HEK293 (cell line): ENCODE data around the gene DPPA5.
"Not testable (repeated sequence)": the region's sequence is repeated elsewhere in the genome, so short reads cannot be mapped to it uniquely, and the experiment has no call there.

ENCODE experiments used
- CTCF ChIA-PET: fragments of 350-600 bp; formaldehyde crosslinking; extraction: SDS; loops from one replicate; lab custom pipeline; 2021; ENCODE audit warnings: antibody characterized with exemption; lab: Yijun Ruan, JAX
- POLR2A ChIA-PET: fragments of 300-600 bp; formaldehyde crosslinking; extraction: SDS; loops from one replicate; lab custom pipeline; 2020; ENCODE audit warnings: antibody characterized with exemption, inconsistent platforms; lab: Yijun Ruan, JAX
- H3K27ac ChIP-seq: fragments of 200-500 bp; sonication (Bioruptor generic); 2 replicates; pipeline ENCODE4 v1.5.1; 2014; ENCODE audit warnings: low read depth, low read length, control low read depth, inconsistent platforms; ENCODE audit errors: extremely low read depth
- H3K36me3 ChIP-seq, 2 experiments: fragments of 200-500 bp in 1 of 2; sonication (Bioruptor generic) in 1 of 2; 1 replicate in 1 of 2; 2 replicates in 1 of 2; pipeline ENCODE4 v1.5.1; 2014 to 2017; ENCODE audit warnings: inconsistent platforms in 2 of 2, low read length in 2 of 2; ENCODE audit not compliant: control insufficient read depth in 2 of 2, insufficient read depth in 1 of 2
- H3K4me1 ChIP-seq: fragments of 200-500 bp; sonication (Bioruptor generic); 2 replicates; pipeline ENCODE4 v1.5.1; 2014; ENCODE audit warnings: mild to moderate bottlenecking, low read length, inconsistent platforms; ENCODE audit not compliant: control insufficient read depth, insufficient read depth
- H3K4me3 ChIP-seq: 2 replicates; pipeline ENCODE4 v1.5.1; 2011; ENCODE audit warnings: low read depth, mild to moderate bottlenecking, control low read depth, low read length, moderate library complexity
- H3K9me3 ChIP-seq: fragments of 200-500 bp; sonication (Bioruptor generic); 2 replicates; pipeline ENCODE4 v1.5.1; 2014; ENCODE audit warnings: low read depth, low read length, inconsistent platforms; ENCODE audit not compliant: control insufficient read depth, insufficient read depth
- ATF2 ChIP-seq: fragments of 450-650 bp; formaldehyde crosslinking; IDR thresholded peaks from 2 replicates; pipeline ENCODE4 v1.5.1; 2016; ENCODE audit warnings: missing biosample characterization, missing genetic modification characterization, low read depth
- BCL11B ChIP-seq: fragments of 450-650 bp; formaldehyde crosslinking; IDR thresholded peaks from 2 replicates; pipeline ENCODE4 v1.5.1; 2016; ENCODE audit warnings: low read depth, missing biosample characterization, missing genetic modification characterization
- CTCF ChIP-seq: fragments of 450-650 bp; formaldehyde crosslinking; IDR thresholded peaks from 2 replicates; pipeline ENCODE4 v1.5.1; 2016; ENCODE audit warnings: missing biosample characterization, missing genetic modification characterization
- INSM2 ChIP-seq: fragments of 450-650 bp; formaldehyde crosslinking; IDR thresholded peaks from 2 replicates; pipeline ENCODE4 v1.5.1; 2016; ENCODE audit warnings: missing biosample characterization, missing genetic modification characterization
- KLF7 ChIP-seq: fragments of 450-650 bp; formaldehyde crosslinking; IDR thresholded peaks from 2 replicates; pipeline ENCODE4 v1.5.1; 2016; ENCODE audit warnings: missing biosample characterization, missing genetic modification characterization, borderline replicate concordance
- MEIS1 ChIP-seq: sonication (generic); formaldehyde crosslinking; IDR thresholded peaks from 2 replicates; pipeline ENCODE4 v1.8.1; 2022; ENCODE audit warnings: missing genetic modification reagents, mild to moderate bottlenecking, borderline replicate concordance
- SCRT1 ChIP-seq: fragments of 450-650 bp; formaldehyde crosslinking; IDR thresholded peaks from 2 replicates; pipeline ENCODE4 v1.5.1; 2016; ENCODE audit warnings: missing biosample characterization, missing genetic modification characterization, borderline replicate concordance
- ZBTB1 ChIP-seq: fragments of 450-650 bp; formaldehyde crosslinking; IDR thresholded peaks from 2 replicates; pipeline ENCODE4 v1.5.1; 2016; ENCODE audit warnings: missing biosample characterization, missing genetic modification characterization
- ZBTB20 ChIP-seq: fragments of 450-650 bp; formaldehyde crosslinking; IDR thresholded peaks from 2 replicates; pipeline ENCODE4 v1.5.1; 2016; ENCODE audit warnings: missing biosample characterization, missing genetic modification characterization
- ZBTB26 ChIP-seq: fragments of 450-650 bp; formaldehyde crosslinking; optimal IDR thresholded peaks from 2 replicates; pipeline ENCODE3; 2016; ENCODE audit warnings: missing biosample characterization, mild to moderate bottlenecking, missing genetic modification characterization
- ZFP3 ChIP-seq: fragments of 450-650 bp; formaldehyde crosslinking; IDR thresholded peaks from 2 replicates; pipeline ENCODE4 v1.5.1; 2016; ENCODE audit warnings: low read depth, missing biosample characterization, missing genetic modification characterization
- ZNF146 ChIP-seq: fragments of 450-650 bp; formaldehyde crosslinking; IDR thresholded peaks from 2 replicates; pipeline ENCODE4 v1.5.1; 2016; ENCODE audit warnings: missing biosample characterization, missing genetic modification characterization
- ZNF148 ChIP-seq: fragments of 450-650 bp; formaldehyde crosslinking; IDR thresholded peaks from 2 replicates; pipeline ENCODE4 v1.5.0; 2017; ENCODE audit warnings: missing biosample characterization, missing genetic modification characterization, borderline replicate concordance
- ZNF16 ChIP-seq: fragments of 450-650 bp; formaldehyde crosslinking; IDR thresholded peaks from 2 replicates; pipeline ENCODE4 v1.5.1; 2016; ENCODE audit warnings: low read depth, missing biosample characterization, missing genetic modification characterization
- ZNF223 ChIP-seq: fragments of 450-650 bp; formaldehyde crosslinking; IDR thresholded peaks from 2 replicates; pipeline ENCODE4 v1.5.1; 2016; ENCODE audit warnings: missing biosample characterization, missing genetic modification characterization
- ZNF302 ChIP-seq: fragments of 450-650 bp; formaldehyde crosslinking; IDR thresholded peaks from 2 replicates; pipeline ENCODE4 v1.5.1; 2016; ENCODE audit warnings: missing biosample characterization, missing genetic modification characterization, low read depth
- ZNF335 ChIP-seq: fragments of 450-650 bp; formaldehyde crosslinking; conservative IDR thresholded peaks from 2 replicates; pipeline ENCODE4 v1.5.1; 2016; ENCODE audit warnings: missing biosample characterization, missing genetic modification characterization
- ZNF488 ChIP-seq: fragments of 450-650 bp; formaldehyde crosslinking; IDR thresholded peaks from 2 replicates; pipeline ENCODE4 v1.5.1; 2016; ENCODE audit warnings: missing biosample characterization, missing genetic modification characterization
- ZSCAN23 ChIP-seq: fragments of 450-650 bp; formaldehyde crosslinking; IDR thresholded peaks from 2 replicates; pipeline ENCODE4 v1.5.1; 2016; ENCODE audit warnings: missing biosample characterization, missing genetic modification characterization

Gene DPPA5

GRCh38 chr6:73323323-73323722 is 30.8 kb downstream of the DPPA5 start:
- Histone ChIP-seq H3K4me3 (no peak overlapping the region), H3K4me1 (no peaks in the 10 kb centered on the region), H3K36me3 (no peaks in the 10 kb centered on the region), H3K27ac (no peak overlapping the region), H3K9me3 (no peaks in the 10 kb centered on the region)
- TF ChIP-seq ZBTB26 (tag by site-specific recombination), result no peak
- no peak for TF ChIP-seq ZNF148 (tag by site-specific recombination)
- TF ChIP-seq ZBTB1, result no peak
- TF ChIP-seq KLF7 (tag by site-specific recombination), result no peak
- no peak for TF ChIP-seq MEIS1 (CRISPR knock-in tag)
- no peak for TF ChIP-seq ZNF223 (tag by site-specific recombination)
- no peak for TF ChIP-seq ZFP3 (tag by site-specific recombination)
- no peak for TF ChIP-seq SCRT1
- no peak for TF ChIP-seq ZNF488
- TF ChIP-seq ZBTB20 (tag by site-specific recombination), result no peak
- no peak for TF ChIP-seq ZNF335
- no peak for TF ChIP-seq INSM2 (tag by site-specific recombination)
- no peak for TF ChIP-seq CTCF (tag by site-specific recombination)
- ChIA-PET POLR2A (no interaction called here), CTCF (interaction anchor here (0.6 to 1.8 kb wide), 2 partner anchors 65 to 715 kb away, joined by 4 to 5 read pairs; no protein-coding TSS in a partner anchor)

- Histone ChIP-seq H3K9me3 (no peaks in the 10 kb centered on the region), H3K36me3 (no peaks in the 10 kb centered on the region), H3K4me1 (no peaks in the 10 kb centered on the region), H3K27ac (no peak overlapping the region), H3K4me3 (no peak overlapping the region)
- ChIA-PET CTCF (interaction anchor here (2.2 kb wide), 1 partner anchor 11 kb away, joined by 14 read pairs; no protein-coding TSS in a partner anchor), POLR2A (interaction anchor here (0.5 kb wide), 1 partner anchor 34 kb away, joined by 6 read pairs; no protein-coding TSS in a partner anchor)
- TF ChIP-seq ZNF302 (no peak), ATF2 (tag by site-specific recombination) (no peak), ZSCAN23 (tag by site-specific recombination) (no peak), ZNF16 (tag by site-specific recombination) (no peak), ZNF146 (no peak), BCL11B (no peak)
Measured at GRCh38 chr6:73314577-73315492, 39.2 kb downstream of the DPPA5 start.

- H3K36me3 ChIP-seq, POLR2A ChIA-PET, CTCF ChIA-PET, H3K4me1 ChIP-seq, H3K9me3 ChIP-seq: not testable (repeated sequence)
- peak overlapping the region; percentile 78; the same call in 1 of the 2 replicates for H3K27ac ChIP-seq
- H3K4me3 ChIP-seq, result peak overlapping the region; percentile 53
Measured at GRCh38 chr6:73310503-73310845, 43.6 kb downstream of the DPPA5 start.
